Activated effector memory CD4-positive, alpha-beta T cell treated with anti-CD3 and anti-CD28 coated beads, Interleukin-2, amount 50 U/mL, for 16 hours (primary cell): ENCODE data around the gene LY6G5C.

Experiments
- DNase-seq: peaks from one replicate; pipeline ENCODE4 v3.0.0-alpha.2; 2020

LY6G5C gene

DNA sequence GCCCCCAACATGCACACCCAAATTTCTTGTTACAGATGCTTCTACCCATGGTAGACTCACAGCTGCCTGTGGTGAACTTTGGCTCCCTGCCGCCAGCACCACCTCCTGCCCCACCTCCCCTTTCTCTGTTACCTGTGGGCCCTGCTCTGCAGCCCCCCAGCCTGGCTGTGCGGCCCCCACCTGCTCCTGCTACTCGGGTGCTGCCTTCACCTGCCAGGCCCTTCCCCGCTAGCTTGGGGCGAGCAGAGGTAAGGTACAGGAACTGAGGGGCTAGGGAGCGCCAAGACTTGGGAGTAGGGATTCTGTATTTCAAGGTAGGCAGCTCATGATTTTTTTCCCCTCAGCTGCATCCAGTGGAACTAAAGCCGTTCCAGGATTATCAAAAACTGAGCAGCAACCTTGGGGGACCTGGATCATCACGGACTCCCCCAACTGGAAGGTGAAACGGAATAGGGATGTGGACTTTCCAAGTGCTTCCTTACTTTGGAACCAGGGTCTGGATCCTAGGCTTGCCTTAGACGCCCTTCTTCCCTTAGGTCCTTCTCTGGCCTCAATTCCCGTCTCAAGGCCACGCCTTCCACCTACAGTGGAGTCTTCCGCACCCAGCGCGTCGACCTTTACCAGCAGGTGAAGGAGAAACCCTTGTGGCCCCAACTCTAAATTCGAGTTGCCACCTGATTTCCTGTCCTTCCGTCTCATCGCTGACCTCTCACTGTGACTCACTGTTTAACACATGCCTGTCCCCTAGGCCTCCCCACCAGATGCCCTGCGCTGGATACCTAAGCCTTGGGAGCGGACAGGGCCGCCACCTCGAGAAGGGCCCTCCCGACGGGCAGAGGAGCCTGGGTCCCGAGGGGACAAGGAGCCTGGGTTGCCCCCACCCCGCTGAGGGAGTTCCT, 43.9 kb downstream of the LY6G5C start:
- DNase-seq: no peak

DNA sequence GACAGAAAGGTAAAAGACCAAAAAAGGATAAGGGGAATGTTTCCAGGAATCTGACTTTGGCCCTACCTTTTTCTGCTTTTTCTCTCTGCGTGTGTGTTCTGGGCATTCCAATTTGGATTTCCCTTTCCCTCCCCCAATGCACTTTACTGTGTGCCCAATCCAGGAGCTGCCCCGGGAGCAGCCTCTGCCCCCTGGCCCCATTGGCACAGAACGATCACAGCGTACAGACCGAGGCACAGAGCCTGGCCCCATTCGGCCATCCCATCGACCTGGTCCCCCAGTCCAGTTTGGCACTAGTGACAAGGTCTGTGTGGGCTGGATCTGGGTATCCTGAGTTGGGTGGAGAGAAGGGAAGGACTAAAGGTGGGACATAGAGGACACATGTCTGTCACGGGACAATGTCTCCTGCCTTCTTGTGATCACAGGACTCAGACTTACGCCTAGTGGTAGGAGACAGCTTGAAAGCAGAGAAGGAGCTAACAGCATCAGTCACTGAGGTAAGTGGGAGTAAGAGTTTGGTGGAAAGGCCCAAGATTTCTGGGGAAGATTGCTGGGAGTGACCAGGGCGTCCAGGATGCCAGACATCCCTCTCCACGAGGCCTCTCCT, 45.8 kb downstream of the LY6G5C start:
- DNase-seq: no peak

DNA sequence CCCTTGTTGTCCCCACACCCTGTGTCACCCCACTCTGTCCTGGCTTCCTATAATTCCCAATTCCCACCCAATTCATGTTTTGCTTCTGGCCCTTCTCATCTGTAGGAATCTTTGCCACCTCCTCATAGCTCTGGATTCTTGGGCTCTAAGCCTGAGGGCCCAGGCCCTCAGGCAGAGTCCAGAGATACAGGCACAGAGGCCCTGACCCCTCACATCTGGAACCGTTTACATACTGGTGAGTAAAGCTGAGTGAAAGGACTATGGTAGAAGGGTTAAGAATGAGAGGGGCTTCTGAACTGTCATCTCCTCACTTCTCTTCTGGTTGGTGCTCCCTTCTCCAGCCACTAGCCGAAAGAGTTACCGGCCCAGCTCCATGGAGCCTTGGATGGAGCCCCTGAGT, 46.7 kb downstream of the LY6G5C start:
- DNase-seq: no peak

DNA sequence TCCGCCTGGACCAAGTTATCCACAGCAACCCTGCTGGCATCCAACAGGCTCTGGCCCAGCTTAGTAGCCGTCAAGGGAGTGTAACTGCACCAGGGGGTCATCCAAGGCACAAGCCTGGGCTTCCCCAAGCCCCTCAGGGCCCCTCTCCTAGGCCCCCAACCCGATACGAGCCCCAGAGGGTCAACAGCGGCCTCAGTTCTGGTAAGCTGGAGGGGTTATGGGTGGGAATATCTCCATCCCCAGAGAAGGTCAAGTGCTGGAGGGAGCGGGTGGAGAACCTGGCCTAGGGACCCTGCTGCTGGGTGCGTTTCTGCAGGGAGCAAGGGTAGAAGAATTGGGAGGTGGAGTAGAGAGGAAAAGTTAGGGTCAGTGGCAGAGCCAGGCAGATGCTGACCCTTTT, 47.4 kb downstream of the LY6G5C start:
- DNase-seq: no peak

DNA sequence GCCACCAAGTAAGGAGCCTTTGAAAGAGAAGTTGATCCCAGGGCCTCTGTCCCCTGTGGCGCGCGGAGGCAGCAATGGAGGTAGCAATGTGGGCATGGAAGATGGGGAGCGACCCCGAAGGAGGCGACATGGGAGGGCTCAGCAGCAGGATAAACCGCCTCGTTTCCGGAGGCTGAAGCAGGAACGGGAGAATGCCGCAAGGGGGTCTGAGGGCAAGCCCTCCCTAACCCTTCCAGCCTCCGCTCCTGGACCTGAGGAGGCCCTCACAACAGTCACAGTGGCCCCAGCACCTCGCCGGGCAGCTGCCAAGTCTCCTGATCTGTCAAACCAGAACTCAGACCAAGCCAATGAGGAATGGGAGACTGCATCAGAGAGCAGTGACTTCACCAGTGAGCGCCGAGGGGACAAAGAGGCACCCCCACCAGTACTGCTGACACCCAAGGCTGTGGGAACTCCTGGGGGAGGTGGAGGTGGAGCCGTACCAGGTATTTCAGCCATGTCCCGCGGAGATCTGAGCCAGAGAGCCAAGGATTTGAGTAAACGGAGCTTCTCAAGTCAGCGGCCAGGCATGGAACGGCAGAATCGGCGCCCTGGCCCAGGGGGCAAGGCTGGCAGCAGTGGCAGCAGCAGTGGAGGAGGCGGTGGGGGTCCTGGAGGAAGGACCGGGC, 48.5 kb downstream of the LY6G5C start:
- no peak for DNase-seq

DNA sequence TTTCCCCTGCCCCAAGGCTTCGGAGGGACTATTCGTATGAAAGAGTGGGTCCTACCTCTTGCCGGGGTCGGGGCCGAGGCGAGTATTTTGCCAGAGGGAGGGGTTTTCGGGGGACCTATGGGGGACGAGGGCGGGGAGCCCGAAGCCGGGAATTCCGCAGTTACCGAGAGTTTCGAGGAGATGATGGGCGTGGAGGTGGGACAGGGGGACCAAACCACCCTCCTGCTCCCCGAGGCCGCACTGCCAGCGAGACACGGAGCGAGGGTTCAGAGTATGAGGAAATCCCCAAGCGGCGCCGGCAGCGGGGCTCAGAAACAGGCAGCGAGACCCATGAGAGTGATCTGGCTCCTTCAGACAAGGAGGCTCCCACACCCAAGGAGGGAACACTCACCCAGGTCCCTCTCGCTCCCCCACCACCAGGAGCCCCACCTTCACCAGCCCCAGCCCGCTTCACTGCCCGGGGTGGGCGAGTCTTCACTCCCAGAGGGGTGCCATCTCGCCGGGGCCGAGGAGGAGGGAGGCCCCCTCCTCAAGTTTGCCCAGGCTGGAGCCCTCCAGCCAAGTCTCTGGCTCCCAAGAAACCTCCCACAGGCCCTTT, 49.1 kb downstream of the LY6G5C start:
- no peak for DNase-seq

- DNase-seq: no peak
Measured at GRCh38 chr6:31631209-31631608, 49.7 kb downstream of the LY6G5C start.

DNA sequence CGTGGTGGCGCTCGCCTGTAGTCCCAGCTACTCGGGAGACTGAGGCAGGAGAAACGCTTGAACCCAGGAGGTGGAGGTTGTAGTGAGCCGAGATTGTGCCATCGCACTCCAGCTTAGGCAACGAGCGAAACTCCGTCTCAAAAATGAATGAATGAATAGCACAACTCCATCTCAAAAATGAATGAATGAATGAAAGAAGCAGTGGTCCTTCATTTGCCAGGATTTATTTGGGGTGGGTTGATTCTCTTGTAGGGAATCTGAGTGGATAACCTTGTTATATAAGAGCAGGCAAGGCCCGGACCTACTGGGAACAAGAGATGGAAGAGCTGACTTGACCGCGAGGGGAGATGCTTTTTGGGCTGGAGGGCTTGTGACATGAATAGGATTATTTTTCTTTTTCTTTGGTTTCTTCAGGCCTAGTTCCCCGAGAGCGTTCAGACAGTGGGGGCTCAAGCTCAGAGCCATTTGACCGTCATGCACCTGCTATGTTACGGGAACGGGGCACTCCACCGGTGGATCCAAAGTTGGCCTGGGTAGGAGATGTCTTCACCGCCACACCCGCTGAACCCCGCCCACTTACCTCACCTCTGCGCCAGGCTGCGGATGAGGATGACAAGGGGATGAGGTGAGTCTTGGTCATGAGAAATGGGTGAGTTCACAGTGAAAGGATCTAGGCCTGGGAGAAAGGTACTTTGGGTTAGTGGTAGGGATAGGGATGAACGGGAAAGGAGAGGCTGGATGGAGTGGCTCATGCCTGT, 50.5 kb downstream of the LY6G5C start:
- DNase-seq: no peak

- no peak for DNase-seq
Measured at GRCh38 chr6:31629014-31629413, 51.9 kb downstream of the LY6G5C start.

DNA sequence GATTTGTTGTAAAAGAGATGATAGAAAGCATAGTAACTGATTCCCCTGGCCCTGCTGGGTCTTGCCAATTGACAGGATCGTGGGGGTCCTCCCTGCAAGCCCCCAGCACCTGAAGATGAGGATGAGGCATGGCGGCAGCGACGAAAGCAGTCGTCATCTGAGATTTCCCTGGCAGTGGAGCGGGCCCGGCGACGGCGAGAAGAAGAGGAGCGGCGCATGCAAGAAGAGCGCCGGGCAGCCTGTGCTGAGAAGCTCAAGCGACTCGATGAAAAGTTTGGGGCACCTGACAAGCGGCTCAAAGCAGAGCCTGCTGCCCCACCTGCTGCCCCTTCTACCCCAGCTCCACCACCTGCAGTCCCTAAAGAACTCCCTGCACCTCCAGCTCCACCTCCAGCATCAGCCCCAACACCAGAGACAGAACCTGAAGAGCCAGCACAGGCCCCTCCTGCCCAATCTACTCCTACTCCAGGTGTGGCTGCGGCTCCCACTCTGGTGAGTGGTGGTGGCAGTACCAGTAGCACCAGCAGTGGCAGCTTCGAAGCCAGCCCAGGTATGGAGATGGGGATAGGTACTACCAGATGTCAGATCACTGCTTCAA, 53.1 kb downstream of the LY6G5C start:
- DNase-seq: no peak

DNA sequence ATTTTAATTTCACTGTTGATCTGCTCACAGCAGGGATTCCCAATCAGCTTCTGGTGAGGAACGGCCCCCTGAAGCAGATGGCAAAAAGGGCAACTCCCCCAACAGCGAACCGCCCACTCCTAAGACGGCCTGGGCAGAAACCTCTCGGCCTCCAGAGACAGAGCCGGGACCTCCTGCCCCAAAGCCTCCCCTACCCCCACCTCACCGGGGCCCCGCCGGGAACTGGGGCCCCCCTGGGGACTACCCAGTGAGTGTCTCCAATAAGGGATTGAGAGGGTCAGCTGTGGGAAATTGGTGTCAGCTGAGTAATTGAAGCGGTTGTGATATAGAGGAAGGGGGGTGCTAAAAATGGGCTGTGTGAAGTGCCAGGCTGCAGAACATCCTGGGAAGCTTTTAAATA, 53.9 kb downstream of the LY6G5C start:
- no peak for DNase-seq
